Subcutaneous adipose tissue (tissue), 4 donors: Measurements from ENCODE around the gene BASP1. TPM values are rescaled to one million over a fixed set of nuclear protein-coding genes. Genes with fewer than 3 reads are reported as not detected.

Experiments
- total RNA-seq, 4 donors: library from RNA; depleted of rRNA; stranded (reverse); fragments of >200 nt; gene quantifications; one replicate each; pipeline ENCODE4 v1.1.0, GENCODE V29; 2016
- TF ChIP-seq, protein P1 (sequence below): fragments of 450-650 bp; IDR thresholded peaks from one replicate; pipeline ENCODE4 v1.5.1; 2016; ENCODE audit warnings: low read depth, mild to moderate bottlenecking, control low read depth, antibody characterized with exemption, moderate library complexity

Gene BASP1
- total RNA-seq, 4 donors from 2014 or later: 15.3 to 80.7 (median 33.5) TPM

DNA sequence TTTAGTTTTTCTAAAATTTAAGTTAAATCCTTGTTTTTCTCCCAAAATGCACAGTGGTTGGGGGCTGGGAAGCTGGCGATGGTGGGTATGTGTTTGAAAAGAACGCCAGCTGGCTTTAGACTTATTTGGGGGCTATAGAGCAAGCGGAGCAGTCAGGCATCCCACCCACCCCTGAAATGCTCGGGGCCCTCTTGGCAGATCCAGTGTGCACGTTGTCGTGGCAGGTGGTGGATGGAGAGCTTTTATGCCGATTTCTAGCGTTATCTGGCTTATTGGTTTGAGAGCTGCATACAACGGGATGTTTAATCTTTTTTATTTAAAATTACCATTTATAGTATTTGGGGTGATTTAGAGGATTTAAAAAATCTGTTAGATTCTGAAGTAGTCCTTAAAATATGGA lies 8.1 kb downstream of the BASP1 start:
- TF ChIP-seq, protein P1, sequence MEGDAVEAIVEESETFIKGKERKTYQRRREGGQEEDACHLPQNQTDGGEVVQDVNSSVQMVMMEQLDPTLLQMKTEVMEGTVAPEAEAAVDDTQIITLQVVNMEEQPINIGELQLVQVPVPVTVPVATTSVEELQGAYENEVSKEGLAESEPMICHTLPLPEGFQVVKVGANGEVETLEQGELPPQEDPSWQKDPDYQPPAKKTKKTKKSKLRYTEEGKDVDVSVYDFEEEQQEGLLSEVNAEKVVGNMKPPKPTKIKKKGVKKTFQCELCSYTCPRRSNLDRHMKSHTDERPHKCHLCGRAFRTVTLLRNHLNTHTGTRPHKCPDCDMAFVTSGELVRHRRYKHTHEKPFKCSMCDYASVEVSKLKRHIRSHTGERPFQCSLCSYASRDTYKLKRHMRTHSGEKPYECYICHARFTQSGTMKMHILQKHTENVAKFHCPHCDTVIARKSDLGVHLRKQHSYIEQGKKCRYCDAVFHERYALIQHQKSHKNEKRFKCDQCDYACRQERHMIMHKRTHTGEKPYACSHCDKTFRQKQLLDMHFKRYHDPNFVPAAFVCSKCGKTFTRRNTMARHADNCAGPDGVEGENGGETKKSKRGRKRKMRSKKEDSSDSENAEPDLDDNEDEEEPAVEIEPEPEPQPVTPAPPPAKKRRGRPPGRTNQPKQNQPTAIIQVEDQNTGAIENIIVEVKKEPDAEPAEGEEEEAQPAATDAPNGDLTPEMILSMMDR: no peak

- TF ChIP-seq, protein P1: no peak
These were observed 10.4 kb downstream of the BASP1 start for GRCh38 chr5:17227868-17228267.

- TF ChIP-seq, protein P1: no peak
These were observed 11.4 kb downstream of the BASP1 start for GRCh38 chr5:17228821-17229291.

- TF ChIP-seq, protein P1: no peak
These were observed 11.9 kb downstream of the BASP1 start for GRCh38 chr5:17229313-17229712.

DNA sequence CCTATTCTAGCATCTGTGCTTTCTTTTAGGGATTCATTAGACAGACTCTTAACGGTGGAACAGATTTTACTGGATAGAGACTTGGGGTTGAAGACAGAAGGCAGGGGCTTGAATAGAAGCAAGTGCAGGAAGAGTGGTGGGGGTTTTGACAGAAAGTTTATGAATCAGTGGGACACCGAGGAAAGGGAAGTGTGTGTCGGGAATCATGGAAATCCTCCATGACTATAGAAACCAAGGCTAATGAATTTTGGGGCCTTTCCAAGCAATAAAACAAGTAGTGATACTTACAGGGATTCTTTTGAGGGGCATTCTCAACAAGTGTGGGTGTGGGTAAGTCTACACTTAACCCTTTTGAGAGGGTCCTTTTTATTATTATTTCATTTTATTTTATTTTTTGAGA lies 12.8 kb downstream of the BASP1 start:
- TF ChIP-seq, protein P1: no peak

DNA sequence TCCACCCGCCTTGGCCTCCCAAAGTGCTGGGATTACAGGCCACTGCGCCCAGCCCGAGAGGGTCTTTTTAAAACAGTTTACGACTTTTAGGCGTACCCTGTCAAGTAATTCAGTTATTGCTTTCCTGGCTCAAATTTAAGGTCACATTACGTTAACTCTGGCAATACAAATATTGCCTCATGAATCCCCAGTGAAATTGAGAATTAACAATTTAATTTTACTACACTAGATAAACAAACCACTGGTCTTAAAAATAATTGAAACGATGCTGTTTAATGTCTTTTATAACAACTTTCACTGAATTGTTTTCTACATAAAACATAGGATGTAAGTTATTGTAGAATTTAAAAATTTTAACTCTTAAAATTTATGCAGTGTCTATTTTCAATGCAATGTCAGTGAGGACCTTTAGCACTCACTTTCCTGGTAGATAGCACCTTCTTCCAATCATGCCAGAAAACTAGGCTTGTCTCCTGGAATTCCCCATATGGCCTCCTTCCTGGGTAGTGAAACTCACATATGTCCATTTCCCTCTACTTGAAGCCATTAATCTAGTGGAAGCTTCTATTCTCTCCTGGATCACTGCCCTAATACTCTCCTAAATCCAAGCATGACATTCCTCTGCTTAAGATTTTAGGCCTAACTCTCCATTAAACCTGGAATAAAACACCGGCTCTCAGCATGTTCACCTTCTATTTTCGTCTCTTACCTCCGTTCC lies 13.5 kb downstream of the BASP1 start:
- TF ChIP-seq, protein P1: no peak

- TF ChIP-seq, protein P1: no peak
These were observed 15.0 kb downstream of the BASP1 start for GRCh38 chr5:17232405-17232804.
